DMS79 (cell line): Measurements from ENCODE around the gene LEMD1.

ENCODE experiments used
- DNase-seq: peaks from one replicate; lab custom pipeline; 2025; lab: John Stamatoyannopoulos, UW

LEMD1 gene

DNA sequence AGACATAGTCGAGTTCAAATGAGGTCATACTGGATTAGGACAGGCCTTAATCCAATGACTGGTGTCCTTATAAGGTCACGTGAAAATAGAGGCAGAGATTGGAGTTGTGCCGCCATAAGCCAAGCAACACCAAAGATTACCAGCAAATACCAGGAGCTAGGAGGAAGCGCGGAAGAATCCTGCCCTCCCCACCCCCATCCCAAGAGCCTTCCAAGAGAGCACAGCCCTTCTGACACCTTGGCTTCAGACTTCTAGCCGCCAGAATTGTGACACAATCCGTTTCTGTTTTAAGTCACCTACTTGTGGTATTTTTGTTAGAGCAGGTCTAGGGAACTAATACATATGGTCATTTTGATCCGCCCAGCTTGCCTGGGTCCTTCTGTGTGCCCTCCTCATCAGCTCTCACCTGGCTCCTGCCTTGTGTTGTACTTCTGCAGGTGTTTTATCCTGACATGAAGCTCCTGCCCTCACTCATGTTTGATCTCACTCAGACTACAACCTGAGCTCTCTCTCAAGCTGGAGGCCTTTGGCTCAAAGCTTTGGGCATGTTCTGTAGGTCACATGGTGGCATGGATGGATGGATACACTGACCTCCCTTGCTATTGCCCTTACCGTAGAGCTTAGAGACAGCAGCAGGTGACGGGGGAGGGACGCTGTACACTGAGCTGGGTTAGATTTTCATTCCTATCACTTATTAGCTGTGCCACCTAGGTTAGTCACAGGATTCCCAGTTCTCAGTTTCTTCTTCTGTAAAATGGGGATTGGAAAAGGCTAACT lies 89.7 kb downstream of the LEMD1 start:
- DNase-seq = no peak
